ENCODE results near the gene NTN3. TPM values are rescaled to one million over a fixed set of nuclear protein-coding genes. Genes with fewer than 3 reads are reported as not detected.
"Not testable (repeated sequence)": the region's sequence is repeated elsewhere in the genome, so short reads cannot be mapped to it uniquely, and the experiment has no call there.

Gene NTN3
- total RNA-seq, 1 donor: 0.43 TPM

DNA sequence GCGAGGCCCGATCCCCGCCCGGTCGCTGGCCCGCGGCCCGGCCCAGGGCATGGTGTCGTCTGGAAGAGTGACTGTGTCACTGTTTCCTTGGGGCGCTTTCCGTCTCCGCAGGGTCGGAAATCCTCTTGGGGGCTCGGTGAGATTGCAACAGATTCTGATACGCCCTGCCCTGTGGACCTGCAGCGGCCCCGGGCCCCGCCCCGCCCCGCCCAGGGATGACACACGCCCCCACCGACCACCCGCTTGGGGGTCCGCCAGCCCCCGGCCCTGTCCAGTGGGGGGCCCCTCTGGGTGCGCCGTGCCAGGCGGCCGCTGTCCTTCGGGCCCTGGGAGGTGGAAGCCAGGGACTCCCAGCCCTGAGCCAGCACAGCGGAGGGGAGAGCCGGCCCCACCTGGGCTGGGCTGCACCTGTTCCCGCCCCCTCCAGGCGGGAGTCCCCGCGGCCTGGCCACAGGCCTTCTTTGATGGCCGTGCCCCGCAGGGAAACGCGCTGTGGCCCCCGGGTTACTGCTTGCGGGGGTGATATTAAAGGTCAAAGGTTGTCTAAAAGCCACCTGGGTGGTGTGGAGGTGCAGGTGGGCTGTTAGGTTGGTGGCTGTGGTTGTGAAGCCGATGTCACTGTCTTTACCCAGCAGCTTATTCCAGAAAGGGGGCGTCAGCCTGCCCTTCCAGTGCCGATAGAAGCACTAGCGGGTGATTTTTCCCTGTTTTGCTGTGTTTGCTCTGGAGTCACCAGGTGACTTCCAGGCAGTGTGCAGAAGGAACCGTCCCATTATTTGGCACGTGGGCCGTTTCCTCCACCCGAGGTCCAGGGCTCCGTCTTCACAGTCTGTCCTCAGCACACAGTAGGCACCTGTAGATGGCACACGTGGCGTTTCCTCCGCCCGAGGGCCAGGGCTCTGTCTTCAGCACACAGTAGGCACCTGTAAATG lies 4.6 kb downstream of the NTN3 start:
- TF ChIP-seq, protein P1, sequence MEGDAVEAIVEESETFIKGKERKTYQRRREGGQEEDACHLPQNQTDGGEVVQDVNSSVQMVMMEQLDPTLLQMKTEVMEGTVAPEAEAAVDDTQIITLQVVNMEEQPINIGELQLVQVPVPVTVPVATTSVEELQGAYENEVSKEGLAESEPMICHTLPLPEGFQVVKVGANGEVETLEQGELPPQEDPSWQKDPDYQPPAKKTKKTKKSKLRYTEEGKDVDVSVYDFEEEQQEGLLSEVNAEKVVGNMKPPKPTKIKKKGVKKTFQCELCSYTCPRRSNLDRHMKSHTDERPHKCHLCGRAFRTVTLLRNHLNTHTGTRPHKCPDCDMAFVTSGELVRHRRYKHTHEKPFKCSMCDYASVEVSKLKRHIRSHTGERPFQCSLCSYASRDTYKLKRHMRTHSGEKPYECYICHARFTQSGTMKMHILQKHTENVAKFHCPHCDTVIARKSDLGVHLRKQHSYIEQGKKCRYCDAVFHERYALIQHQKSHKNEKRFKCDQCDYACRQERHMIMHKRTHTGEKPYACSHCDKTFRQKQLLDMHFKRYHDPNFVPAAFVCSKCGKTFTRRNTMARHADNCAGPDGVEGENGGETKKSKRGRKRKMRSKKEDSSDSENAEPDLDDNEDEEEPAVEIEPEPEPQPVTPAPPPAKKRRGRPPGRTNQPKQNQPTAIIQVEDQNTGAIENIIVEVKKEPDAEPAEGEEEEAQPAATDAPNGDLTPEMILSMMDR (IDR thresholded peaks at IDR 0.05; ENCODE audit: insufficient read depth, low read depth, low read length): no peak
- DNase-seq (ENCODE audit: low read depth): no peak

GRCh38 chr16:2476345-2476720 lies 5.2 kb downstream of the NTN3 start:
- H3K4me3 ChIP-seq (ENCODE audit: low read depth, low read length): no peak overlapping the region
- no peak for DNase-seq (ENCODE audit: low read depth)
- TF ChIP-seq, protein P1 (IDR thresholded peaks at IDR 0.05; ENCODE audit: insufficient read depth, low read depth, low read length): no peak

More for the DNA sequence above, 4.6 kb downstream of the NTN3 start:
- H3K4me3 ChIP-seq (ENCODE audit: low read depth, low read length): peak overlapping the region; percentile 59

GRCh38 chr16:2476741-2477140 lies 5.6 kb downstream of the NTN3 start:
- no peak overlapping the region for H3K4me3 ChIP-seq (ENCODE audit: low read depth, low read length)
- TF ChIP-seq, protein P1 (IDR thresholded peaks at IDR 0.05; ENCODE audit: insufficient read depth, low read depth, low read length): no peak
- DNase-seq (ENCODE audit: low read depth): no peak

- TF ChIP-seq, protein P1 (IDR thresholded peaks at IDR 0.05; ENCODE audit: insufficient read depth, low read depth, low read length): no peak
- H3K4me3 ChIP-seq (ENCODE audit: low read depth, low read length): no peak overlapping the region
- no peak for DNase-seq (ENCODE audit: low read depth)
These were observed 6.2 kb downstream of the NTN3 start for GRCh38 chr16:2477327-2477726.

DNA sequence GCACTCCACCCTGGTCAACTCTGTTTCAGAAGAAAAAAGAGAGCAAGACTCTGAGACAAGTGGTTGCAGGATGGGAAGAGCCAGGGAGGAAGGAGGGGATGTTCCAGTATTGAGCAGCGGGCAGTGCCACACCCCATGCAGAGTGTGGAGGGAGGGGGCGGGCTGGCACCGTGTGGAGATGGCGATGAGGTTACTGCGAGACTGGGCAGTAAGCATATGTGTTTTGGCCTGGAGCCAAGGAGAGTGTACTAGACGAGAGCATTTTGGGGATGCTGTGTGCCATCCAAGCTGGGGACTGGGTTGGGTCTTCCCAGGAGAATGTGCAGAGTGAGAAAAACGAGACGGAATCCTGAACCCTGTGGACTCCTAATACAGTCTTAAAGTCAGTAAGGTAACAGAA lies 7.2 kb downstream of the NTN3 start:
- TF ChIP-seq, protein P1 (IDR thresholded peaks at IDR 0.05; ENCODE audit: insufficient read depth, low read depth, low read length): no peak
- DNase-seq (ENCODE audit: low read depth): no peak
- no peak overlapping the region for H3K4me3 ChIP-seq (ENCODE audit: low read depth, low read length)

DNA sequence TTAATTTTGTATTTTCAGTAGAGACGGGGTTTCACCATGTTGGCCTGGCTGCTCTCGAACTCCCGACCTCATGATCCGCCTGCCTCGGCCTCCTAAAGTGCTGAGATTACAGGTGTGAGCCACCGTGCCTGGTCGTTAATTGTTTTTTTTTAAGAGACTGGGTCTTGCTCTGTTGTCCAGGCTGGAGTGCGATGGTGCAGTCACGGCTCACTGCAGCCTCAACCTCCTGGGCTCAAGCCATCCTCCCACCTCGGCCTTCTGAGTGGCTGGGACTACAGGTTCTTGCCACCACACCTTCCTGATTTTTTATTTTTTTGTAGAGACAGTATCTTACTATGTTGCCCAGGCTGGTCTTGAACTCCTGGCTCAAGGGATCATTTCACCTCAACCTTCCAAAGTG lies 8.9 kb downstream of the NTN3 start:
- not testable (repeated sequence) for DNase-seq (ENCODE audit: low read depth); H3K4me3 ChIP-seq (ENCODE audit: low read depth, low read length)

- DNase-seq (ENCODE audit: low read depth): no peak
- no peak overlapping the region for H3K4me3 ChIP-seq (ENCODE audit: low read depth, low read length)
- TF ChIP-seq, protein P1 (IDR thresholded peaks at IDR 0.05; ENCODE audit: insufficient read depth, low read depth, low read length): no peak
These were observed 9.9 kb downstream of the NTN3 start for GRCh38 chr16:2480948-2481347.
